Peyer's patch (tissue), 4 donors: ENCODE data around the gene STK17A. TPM values are rescaled to one million over a fixed set of nuclear protein-coding genes. Genes with fewer than 3 reads are reported as not detected.

Experiments
- DNase-seq, 3 donors: peaks; one replicate each; pipeline ENCODE4 v3.0.0-alpha.2; 2017 to 2019
- H3K27ac ChIP-seq, 4 donors: fragments of 200-600 bp; sonication (generic); one replicate each; pipeline ENCODE4 v1.5.1; 2016 to 2019
- H3K27me3 ChIP-seq, 2 donors: fragments of 200-600 bp; sonication (generic); one replicate each; pipeline ENCODE4 v1.5.1; 2019
- H3K36me3 ChIP-seq, 3 donors: fragments of 200-600 bp; sonication (generic); one replicate each; pipeline ENCODE4 v1.5.1; 2016 to 2019
- H3K4me1 ChIP-seq, 4 donors: fragments of 200-600 bp; sonication (generic); one replicate each; pipeline ENCODE4 v1.5.1; 2016 to 2019
- H3K4me3 ChIP-seq, 4 donors: fragments of 200-600 bp; sonication (generic); 1 replicate in 3 of 4; 2 replicates in 1 of 4; pipeline ENCODE4 v1.5.1; 2016 to 2019; ENCODE audit warnings: mild to moderate bottlenecking in 1 of 4
- H3K9me3 ChIP-seq, 4 donors: fragments of 200-600 bp; sonication (generic); one replicate each; pipeline ENCODE4 v1.5.1; 2016 to 2019; ENCODE audit warnings: mild to moderate bottlenecking in 1 of 4
- POLR2A ChIP-seq, 2 donors: fragments of 450-650 bp; IDR thresholded peaks; one replicate each; pipeline ENCODE4 v1.5.1; 2017; ENCODE audit warnings: antibody characterized with exemption in 2 of 2, mild to moderate bottlenecking in 2 of 2, moderate library complexity in 2 of 2
- total RNA-seq, 4 donors: library from RNA; depleted of rRNA; stranded (reverse); fragments of >200 nt; gene quantifications; one replicate each; pipeline ENCODE4 v1.1.0, GENCODE V29; 2016
- TF ChIP-seq, protein P1 (sequence below), 6 experiments: fragments of 450-650 bp in 4 of 6; fragments of 200-600 bp in 2 of 6; sonication (generic) in 1 of 6; IDR thresholded peaks; one replicate each; pipeline ENCODE4 v1.5.1; 2017 to 2019; ENCODE audit warnings: antibody characterized with exemption in 6 of 6, mild to moderate bottlenecking in 3 of 6, moderate library complexity in 1 of 6

Gene STK17A
- total RNA-seq, 4 donors from 2014 or later = 16.0 to 66.8 (median 17.7) TPM

DNA sequence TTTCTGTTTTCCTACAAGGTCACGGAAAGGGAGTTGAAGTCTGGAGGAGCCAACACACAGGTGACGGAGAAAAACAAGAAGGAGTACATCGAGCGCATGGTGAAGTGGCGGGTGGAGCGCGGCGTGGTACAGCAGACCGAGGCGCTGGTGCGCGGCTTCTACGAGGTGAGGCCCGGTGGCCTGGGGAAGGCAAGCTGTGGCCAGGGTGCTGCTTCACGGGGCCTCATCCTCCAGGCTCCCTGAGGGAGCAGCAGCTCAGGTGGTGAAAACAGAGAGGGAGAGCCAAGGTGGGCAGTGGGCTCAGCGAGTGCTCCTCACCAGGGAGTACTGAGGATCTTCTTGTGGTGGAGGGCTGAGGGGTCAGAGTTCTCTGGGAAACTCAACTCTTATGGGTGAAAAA lies 32.5 kb upstream of the STK17A start:
- Histone ChIP-seq H3K4me3 (no peak overlapping the region), H3K9me3 (no peaks in the 10 kb centered on the region), H3K4me1 (no peaks in the 10 kb centered on the region), H3K36me3 (no peaks in the 10 kb centered on the region), H3K27me3 (no peaks in the 10 kb centered on the region), H3K27ac (no peak overlapping the region)
- no peak for DNase-seq
- no peak for TF ChIP-seq POLR2A (IDR thresholded peaks at IDR 0.05)
- TF ChIP-seq, protein P1, sequence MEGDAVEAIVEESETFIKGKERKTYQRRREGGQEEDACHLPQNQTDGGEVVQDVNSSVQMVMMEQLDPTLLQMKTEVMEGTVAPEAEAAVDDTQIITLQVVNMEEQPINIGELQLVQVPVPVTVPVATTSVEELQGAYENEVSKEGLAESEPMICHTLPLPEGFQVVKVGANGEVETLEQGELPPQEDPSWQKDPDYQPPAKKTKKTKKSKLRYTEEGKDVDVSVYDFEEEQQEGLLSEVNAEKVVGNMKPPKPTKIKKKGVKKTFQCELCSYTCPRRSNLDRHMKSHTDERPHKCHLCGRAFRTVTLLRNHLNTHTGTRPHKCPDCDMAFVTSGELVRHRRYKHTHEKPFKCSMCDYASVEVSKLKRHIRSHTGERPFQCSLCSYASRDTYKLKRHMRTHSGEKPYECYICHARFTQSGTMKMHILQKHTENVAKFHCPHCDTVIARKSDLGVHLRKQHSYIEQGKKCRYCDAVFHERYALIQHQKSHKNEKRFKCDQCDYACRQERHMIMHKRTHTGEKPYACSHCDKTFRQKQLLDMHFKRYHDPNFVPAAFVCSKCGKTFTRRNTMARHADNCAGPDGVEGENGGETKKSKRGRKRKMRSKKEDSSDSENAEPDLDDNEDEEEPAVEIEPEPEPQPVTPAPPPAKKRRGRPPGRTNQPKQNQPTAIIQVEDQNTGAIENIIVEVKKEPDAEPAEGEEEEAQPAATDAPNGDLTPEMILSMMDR (IDR thresholded peaks at IDR 0.05) = no peak

DNA sequence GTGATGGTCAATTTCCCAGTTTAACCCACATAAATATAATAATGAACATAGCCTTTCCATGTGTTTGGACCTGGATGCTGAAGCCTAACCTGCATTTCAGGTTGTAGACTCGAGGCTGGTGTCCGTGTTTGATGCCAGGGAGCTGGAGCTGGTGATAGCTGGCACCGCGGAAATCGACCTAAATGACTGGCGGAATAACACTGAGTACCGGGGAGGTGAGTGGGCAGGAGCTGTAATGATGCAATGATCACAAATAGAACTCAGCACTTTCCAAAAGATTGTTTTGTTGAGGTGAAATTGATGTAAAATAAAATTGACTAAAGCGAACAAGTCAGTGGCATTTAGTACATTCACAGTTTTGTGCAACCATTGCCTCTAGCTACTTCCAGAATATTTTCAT lies 30.8 kb upstream of the STK17A start:
- Histone ChIP-seq H3K27me3 (no peaks in the 10 kb centered on the region), H3K9me3 (no peaks in the 10 kb centered on the region), H3K36me3 (no peaks in the 10 kb centered on the region), H3K4me1 (no peaks in the 10 kb centered on the region), H3K4me3 (no peak overlapping the region), H3K27ac (no peak overlapping the region)
- TF ChIP-seq POLR2A (IDR thresholded peaks at IDR 0.05) = no peak
- TF ChIP-seq, protein P1 (IDR thresholded peaks at IDR 0.05) = no peak
- no peak for DNase-seq

DNA sequence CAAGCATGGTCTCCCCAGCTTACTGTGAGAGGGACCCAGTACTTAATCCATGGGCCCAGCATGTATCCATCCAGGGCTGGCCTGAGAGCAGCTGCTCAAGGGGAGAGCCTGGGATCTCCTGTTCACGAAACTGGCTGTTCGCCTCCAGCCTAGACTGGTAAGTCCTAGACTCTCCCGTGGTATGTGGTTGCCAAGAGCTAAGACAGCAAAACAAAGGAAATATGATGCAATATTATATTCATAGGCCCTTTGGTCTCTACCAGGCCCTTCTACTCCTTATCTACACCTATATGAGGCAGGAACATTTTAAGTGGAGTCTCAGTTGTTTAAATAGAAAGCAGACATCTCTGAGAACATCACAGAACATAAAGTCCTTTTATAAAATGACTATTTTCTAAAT lies 28.9 kb upstream of the STK17A start:
- TF ChIP-seq, protein P1 (IDR thresholded peaks at IDR 0.05) = no peak
- no peak for TF ChIP-seq POLR2A (IDR thresholded peaks at IDR 0.05)
- Histone ChIP-seq H3K27me3 (no peaks in the 10 kb centered on the region), H3K4me1 (no peaks in the 10 kb centered on the region), H3K36me3 (no peaks in the 10 kb centered on the region), H3K9me3 (no peaks in the 10 kb centered on the region), H3K27ac (no peak overlapping the region), H3K4me3 (no peak overlapping the region)
- DNase-seq = no peak

DNA sequence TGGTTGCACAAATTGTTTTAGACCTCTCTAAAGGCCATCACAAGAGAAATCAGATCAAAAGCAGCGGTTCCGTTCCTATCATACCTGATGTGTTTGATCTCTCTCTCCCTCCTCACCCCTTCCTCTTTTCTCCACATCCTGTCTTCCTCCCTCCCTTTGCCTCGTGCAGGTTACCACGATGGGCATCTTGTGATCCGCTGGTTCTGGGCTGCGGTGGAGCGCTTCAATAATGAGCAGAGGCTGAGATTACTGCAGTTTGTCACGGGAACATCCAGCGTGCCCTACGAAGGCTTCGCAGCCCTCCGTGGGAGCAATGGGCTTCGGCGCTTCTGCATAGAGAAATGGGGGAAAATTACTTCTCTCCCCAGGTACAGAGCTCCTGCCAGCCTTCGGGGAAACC lies 28.5 kb upstream of the STK17A start:
- Histone ChIP-seq H3K36me3 (no peaks in the 10 kb centered on the region), H3K27me3 (no peaks in the 10 kb centered on the region), H3K4me1 (no peaks in the 10 kb centered on the region), H3K27ac (no peak overlapping the region), H3K9me3 (no peaks in the 10 kb centered on the region), H3K4me3 (no peak overlapping the region)
- no peak for DNase-seq
- no peak for TF ChIP-seq POLR2A (IDR thresholded peaks at IDR 0.05)
- TF ChIP-seq, protein P1 (IDR thresholded peaks at IDR 0.05) = no peak

DNA sequence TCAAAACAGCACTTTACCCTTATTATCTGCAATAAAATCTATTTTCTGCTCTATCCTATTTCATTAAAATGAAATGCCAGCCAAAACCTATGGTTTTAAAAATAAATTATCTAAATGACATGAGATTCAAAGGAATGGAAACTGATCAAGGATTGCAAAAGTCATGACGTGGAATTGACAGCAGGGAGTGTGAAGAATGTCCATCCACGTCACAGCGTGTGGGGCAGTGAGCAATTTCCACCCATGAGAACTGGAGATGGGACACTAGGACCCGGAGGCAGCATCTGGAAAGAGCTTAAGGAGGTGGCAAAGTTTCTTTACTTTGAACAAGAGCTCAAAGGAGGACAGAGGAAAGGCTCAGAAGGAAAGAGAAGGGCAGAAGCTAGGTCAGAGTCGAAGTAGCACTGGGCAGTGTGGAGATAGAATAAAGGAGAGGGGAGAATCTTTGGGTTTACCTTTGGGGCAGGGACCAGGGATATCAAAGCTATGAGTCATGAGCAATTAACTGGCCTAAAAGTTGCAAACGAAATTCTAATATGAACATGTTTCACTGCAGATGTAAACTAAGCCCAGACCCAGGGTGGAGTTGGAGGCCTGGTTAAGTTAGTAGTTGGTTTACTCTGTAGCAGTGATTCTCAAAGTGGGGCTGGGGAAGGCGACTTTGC lies 24.9 kb upstream of the STK17A start:
- TF ChIP-seq POLR2A (IDR thresholded peaks at IDR 0.05) = no peak
- TF ChIP-seq, protein P1 (IDR thresholded peaks at IDR 0.05) = no peak
- no peaks in the 10 kb centered on the region for H3K27me3 ChIP-seq
- H3K9me3 ChIP-seq = no peaks in the 10 kb centered on the region
- no peaks in the 10 kb centered on the region for H3K36me3 ChIP-seq
- H3K4me1 ChIP-seq = no peaks in the 10 kb centered on the region
- no peak overlapping the region for H3K27ac ChIP-seq
- no peak for DNase-seq
- no peak overlapping the region for H3K4me3 ChIP-seq
